GM23338 (cell line): ENCODE measurements around the gene IPO7. TPM values are rescaled to one million over a fixed set of nuclear protein-coding genes. Genes with fewer than 3 reads are reported as not detected.

Experiments used
- ATAC-seq: fragments of 200-7000 bp; cut with Tn5 transposase; 3 replicates; pipeline ENCODE4 v1.9.1; 2020
- DNase-seq: peaks from one replicate; pipeline ENCODE4 v3.0.0-alpha.2; 2015; ENCODE audit warnings: low spot score
- H2AFZ ChIP-seq: fragments of 200-600 bp; sonication (generic); 2 replicates; pipeline ENCODE4 v1.8.0; 2016; ENCODE audit warnings: antibody characterized with exemption, mild to moderate bottlenecking, moderate library complexity
- H3F3A ChIP-seq: fragments of 200-600 bp; sonication (generic); replicated peaks from 2 replicates; pipeline ENCODE4 v1.8.0; 2017; ENCODE audit warnings: antibody characterized with exemption, mixed run types, low read depth
- H3K27ac ChIP-seq: fragments of 200-600 bp; sonication (generic); 2 replicates; pipeline ENCODE4 v1.6.1; 2016; ENCODE audit warnings: low read depth
- H3K27me3 ChIP-seq: fragments of 200-600 bp; sonication (generic); 2 replicates; pipeline ENCODE4 v1.8.0; 2016; ENCODE audit warnings: mild to moderate bottlenecking, mixed run types, moderate library complexity; ENCODE audit not compliant: insufficient read depth
- H3K36me3 ChIP-seq: fragments of 200-600 bp; sonication (generic); 2 replicates; pipeline ENCODE4 v1.8.0; 2016; ENCODE audit warnings: mild to moderate bottlenecking; ENCODE audit not compliant: insufficient read depth
- H3K4me1 ChIP-seq: fragments of 200-600 bp; sonication (generic); 2 replicates; pipeline ENCODE4 v1.8.0; 2016; ENCODE audit warnings: mild to moderate bottlenecking, moderate library complexity; ENCODE audit not compliant: insufficient read depth
- H3K4me2 ChIP-seq: fragments of 200-600 bp; sonication (generic); 2 replicates; pipeline ENCODE4 v1.7.1; 2017; ENCODE audit warnings: mixed run types
- H3K4me3 ChIP-seq: fragments of 200-600 bp; sonication (generic); 2 replicates; pipeline ENCODE4 v1.6.1; 2016; ENCODE audit warnings: mixed run types
- H3K79me2 ChIP-seq: fragments of 200-600 bp; sonication (generic); replicated peaks from 2 replicates; pipeline ENCODE4 v1.8.0; 2017; ENCODE audit warnings: mild to moderate bottlenecking; ENCODE audit not compliant: insufficient read depth
- H3K9me2 ChIP-seq: fragments of 200-600 bp; sonication (generic); 2 replicates; pipeline ENCODE4 v1.8.0; 2017; ENCODE audit not compliant: insufficient read depth
- H4K20me1 ChIP-seq: fragments of 200-600 bp; sonication (generic); replicated peaks from 2 replicates; pipeline ENCODE4 v1.8.0; 2017; ENCODE audit warnings: mild to moderate bottlenecking; ENCODE audit not compliant: insufficient read depth
- H3K27ac Mint-ChIP-seq: 2 replicates; pipeline ENCODE4 v1.8.0; 2020; ENCODE audit warnings: inconsistent platforms, mild to moderate bottlenecking, moderate library complexity, mixed read lengths
- H3K27me3 Mint-ChIP-seq: 3 replicates; pipeline ENCODE4 v1.8.0; 2022; ENCODE audit warnings: low read depth, mild to moderate bottlenecking, moderate library complexity, mixed read lengths, inconsistent platforms; ENCODE audit not compliant: insufficient read depth, poor library complexity
- H3K36me3 Mint-ChIP-seq: 3 replicates; pipeline ENCODE4 v1.8.0; 2021; ENCODE audit warnings: low read depth, mild to moderate bottlenecking, inconsistent platforms, moderate library complexity, mixed read lengths
- H3K4me1 Mint-ChIP-seq: 3 replicates; pipeline ENCODE4 v1.8.0; 2020; ENCODE audit warnings: mild to moderate bottlenecking, inconsistent platforms, mixed read lengths
- H3K4me3 Mint-ChIP-seq: 3 replicates; pipeline ENCODE4 v1.8.0; 2021; ENCODE audit warnings: moderate library complexity, mild to moderate bottlenecking, inconsistent platforms, mixed read lengths
- H3K9me3 Mint-ChIP-seq: 3 replicates; pipeline ENCODE4 v1.8.0; 2020; ENCODE audit warnings: moderate library complexity, mild to moderate bottlenecking, inconsistent platforms, mixed read lengths
- CTCF ChIP-seq, 2 experiments: fragments of 200-600 bp in 1 of 2; sonication (generic) in 1 of 2; conservative IDR thresholded peaks; 2 replicates each; pipeline versions ENCODE4 v1.5.1 to v1.6.1; 2016 to 2017; ENCODE audit warnings: antibody characterized with exemption in 2 of 2, low read depth in 2 of 2, mild to moderate bottlenecking in 2 of 2, moderate library complexity in 1 of 2
- ETS1 ChIP-seq: IDR thresholded peaks from 2 replicates; pipeline ENCODE4 v1.6.1; 2016; ENCODE audit warnings: antibody characterized with exemption
- EZH2 ChIP-seq: fragments of 200-600 bp; sonication (generic); IDR thresholded peaks from one replicate; pipeline ENCODE4 v1.8.0; 2017; ENCODE audit warnings: antibody characterized with exemption, mild to moderate bottlenecking, low read depth; ENCODE audit not compliant: unreplicated experiment
- EZH2phosphoT487 ChIP-seq: fragments of 200-600 bp; sonication (generic); IDR thresholded peaks from one replicate; pipeline ENCODE4 v1.8.1; 2018; ENCODE audit warnings: antibody characterized with exemption; ENCODE audit not compliant: unreplicated experiment
- JUNB ChIP-seq: IDR thresholded peaks from one replicate; pipeline ENCODE4 v1.6.1; 2016; ENCODE audit warnings: antibody characterized with exemption; ENCODE audit not compliant: unreplicated experiment
- NANOG ChIP-seq: IDR thresholded peaks from 2 replicates; pipeline ENCODE4 v1.6.1; 2016; ENCODE audit warnings: antibody characterized with exemption, borderline replicate concordance
- POLR2AphosphoS5 ChIP-seq: IDR thresholded peaks from 2 replicates; pipeline ENCODE4 v1.6.1; 2016; ENCODE audit warnings: antibody characterized with exemption, low read depth
- REST ChIP-seq: IDR thresholded peaks from one replicate; pipeline ENCODE4 v1.6.1; 2018; ENCODE audit warnings: antibody characterized with exemption; ENCODE audit not compliant: unreplicated experiment
- STAT1 ChIP-seq: IDR thresholded peaks from one replicate; pipeline ENCODE4 v1.6.1; 2016; ENCODE audit warnings: antibody characterized with exemption; ENCODE audit not compliant: unreplicated experiment
- ZNF114 ChIP-seq: fragments of 250-450 bp; sonication (Bioruptor Pico); IDR thresholded peaks from 2 replicates; pipeline ENCODE4 v1.5.0; 2020; ENCODE audit warnings: mild to moderate bottlenecking, moderate library complexity
- ZNF331 ChIP-seq: fragments of 250-450 bp; sonication (Bioruptor Pico); IDR thresholded peaks from 2 replicates; pipeline ENCODE4 v1.5.0; 2020; ENCODE audit warnings: low read depth, mild to moderate bottlenecking, moderate library complexity
- ZNF462 ChIP-seq: fragments of 250-450 bp; sonication (Bioruptor Pico); IDR thresholded peaks from 2 replicates; pipeline ENCODE4 v1.5.0; 2020; ENCODE audit warnings: mild to moderate bottlenecking, moderate library complexity
- polyA plus RNA-seq: library from polyadenylated mRNA; unstranded; fragments of >200 nt; fragmentation: Nextera tagmentation; extraction: Ambion mirVana; gene quantifications from 2 replicates; pipeline ENCODE4 v1.2.1, GENCODE V29; 2016
- total RNA-seq: library from RNA; depleted of rRNA; stranded (reverse); fragments of >200 nt; shearing (Covaris generic); gene quantifications from 2 replicates; pipeline ENCODE4 v1.2.3, GENCODE V29; 2014

The IPO7 gene
- total and polyA plus RNA-seq, 2 experiments from 2014 or later: 56.1 to 271 TPM

GRCh38 chr11:9494316-9494715, 109.9 kb downstream of the IPO7 start:
- Mint-ChIP-seq H3K9me3 (no peaks in the 10 kb centered on the region), H3K36me3 (peaks cover 41% of the 10 kb centered on the region), H3K4me3 (no peak overlapping the region), H3K27ac (no peak overlapping the region), H3K27me3 (no peaks in the 10 kb centered on the region), H3K4me1 (no peaks in the 10 kb centered on the region)
- TF ChIP-seq NANOG: no peak
- TF ChIP-seq ZNF462: no peak
- no peak for TF ChIP-seq CTCF (conservative IDR thresholded peaks at IDR 0.05; ENCODE audit: low read depth in 2 of 2)
- no peak for TF ChIP-seq ZNF114
- TF ChIP-seq JUNB: no peak
- TF ChIP-seq EZH2: no peak
- no peak for TF ChIP-seq POLR2AphosphoS5
- TF ChIP-seq ETS1: no peak
- no peak for TF ChIP-seq EZH2phosphoT487
- no peak for TF ChIP-seq REST
- TF ChIP-seq STAT1: no peak
- TF ChIP-seq ZNF331 (CRISPR knock-in tag): no peak
- Histone ChIP-seq H3K36me3 (peaks cover 48% of the 10 kb centered on the region), H3K4me3 (no peak overlapping the region), H3K79me2 (no peaks in the 10 kb centered on the region), H3K27me3 (no peaks in the 10 kb centered on the region), H3K4me2 (no peak overlapping the region), H3F3A (0 out of 2 replicates have a peak, but pooled peaks cover 8% of the 10 kb centered on the region), H4K20me1 (peaks cover 3% of the 10 kb centered on the region), H3K27ac (0 out of 2 replicates have a peak overlapping the region, but pooled peaks have one; percentile 50), H3K4me1 (no peaks in the 10 kb centered on the region), H2AFZ (no peak overlapping the region), H3K9me2 (no peaks in the 10 kb centered on the region)
- no peak for DNase-seq
- no peak for ATAC-seq
